H1 (cell line): Measurements from ENCODE around the gene TCF7L1. TPM values are rescaled to one million over a fixed set of nuclear protein-coding genes. Genes with fewer than 3 reads are reported as not detected.

Experiments
- BRCA1 ChIP-seq: IDR thresholded peaks from 2 replicates; pipeline ENCODE4 v1.6.1; 2012; ENCODE audit warnings: low read depth, low read length, improper control_type of control experiment
- KDM4A ChIP-seq: IDR thresholded peaks from one replicate; pipeline ENCODE4 v1.7.1; 2012; ENCODE audit warnings: low read depth, mild to moderate bottlenecking, moderate library complexity, low read length, inconsistent platforms; ENCODE audit not compliant: severe bottlenecking
- MAFK ChIP-seq: IDR thresholded peaks from 2 replicates; pipeline ENCODE4 v1.6.1; 2012; ENCODE audit warnings: low read depth, mild to moderate bottlenecking, improper control_type of control experiment, low read length
- PHF8 ChIP-seq: fragments of 200-600 bp; sonication (generic); conservative IDR thresholded peaks from 2 replicates; pipeline ENCODE4 v1.7.1; 2012; ENCODE audit warnings: low read depth, mild to moderate bottlenecking, inconsistent platforms, low read length, moderate library complexity
- POLR2AphosphoS5 ChIP-seq: IDR thresholded peaks from 2 replicates; pipeline ENCODE4 v1.6.1; 2011; ENCODE audit warnings: low read depth, low read length
- SIRT6 ChIP-seq: IDR thresholded peaks from one replicate; pipeline ENCODE4 v1.7.1; 2012; ENCODE audit warnings: low read length, inconsistent platforms
- SIX5 ChIP-seq: IDR thresholded peaks from 2 replicates; pipeline ENCODE4 v1.6.1; 2011; ENCODE audit warnings: mild to moderate bottlenecking, low read depth, low read length
- polyA plus RNA-seq, 7 experiments: library from polyadenylated mRNA; depleted of rRNA in 3 of 7; stranded (reverse) in 5 of 7; unstranded in 2 of 7; fragments of >200 nt in 5 of 7; fragments of 200-250 nt in 2 of 7; gene quantifications; 1 replicate in 5 of 7; 2 replicates in 1 of 7; 4 replicates in 1 of 7; pipeline versions ENCODE4 v1.2.1 to v1.2.3, GENCODE V29; 2011 to 2013; ENCODE audit warnings: missing spikeins in 2 of 7, mixed read lengths in 2 of 7
- total RNA-seq: library from RNA; stranded (reverse); fragmentation: NEBNext Ultra II Directional; extraction: Animal tissue kit (Norgen Biotek cat#: 25700); gene quantifications from 2 replicates; pipeline ENCODE4 v1.2.1, GENCODE V29; 2021

TCF7L1 gene
- total and polyA plus RNA-seq, 2 of the 8 experiments (the other 6 are each of a cell fraction or from before 2014, with no cell fraction given) = 27.5 to 108 TPM

GRCh38 chr2:85222792-85223191, 89.6 kb downstream of the TCF7L1 start (continued):
- TF ChIP-seq BRCA1 (no peak), KDM4A (no peak), SIRT6 (no peak), MAFK (no peak), PHF8 (no peak), SIX5 (no peak), POLR2AphosphoS5 (no peak)
